LNCaP clone FGC (cell line): ENCODE data around the gene MORC4.

Experiments
- DNase-seq: peaks from one replicate; pipeline ENCODE4 v3.0.0-alpha.2; 2011; ENCODE audit warnings: low read depth
- H3K4me3 ChIP-seq: 2 replicates; pipeline ENCODE4 v1.5.1; 2011; ENCODE audit warnings: mild to moderate bottlenecking, low read depth, low read length, control low read depth
- CTCF ChIP-seq: IDR thresholded peaks from 2 replicates; pipeline ENCODE4 v1.5.1; 2012; ENCODE audit warnings: mild to moderate bottlenecking; ENCODE audit not compliant: control insufficient read depth, insufficient read depth; ENCODE audit errors: extremely low read depth

MORC4 gene

DNA sequence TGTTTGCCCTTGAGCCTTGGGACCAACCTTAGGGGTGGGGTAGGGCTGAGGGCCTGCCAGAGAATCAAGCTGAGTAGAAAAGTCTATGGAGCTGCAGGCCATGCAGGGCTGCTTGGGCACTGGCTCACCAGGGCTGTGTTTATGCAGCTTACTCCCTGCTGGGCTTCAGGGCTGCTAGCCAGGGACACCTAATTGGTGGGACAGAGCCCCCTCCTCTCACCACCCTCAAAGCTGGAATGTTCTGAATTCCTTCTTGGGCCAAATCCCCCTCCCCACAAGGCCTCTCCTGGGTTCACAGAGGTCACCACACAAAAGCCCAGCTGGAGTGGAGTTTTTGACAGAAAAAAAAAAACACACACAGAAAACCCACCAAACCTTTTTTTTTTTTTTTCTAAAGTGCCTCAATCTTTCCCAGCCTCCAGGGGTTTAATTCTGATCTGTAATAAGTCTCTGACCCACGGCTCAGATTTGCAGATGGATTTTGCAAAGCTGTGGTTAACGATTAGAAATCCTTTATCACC lies 80.0 kb downstream of the MORC4 start, which contains the start of gene CLDN2:
CLDN2 (plus strand) TSS at position 471 of the 521 bp plus-strand sequence. CDS start 7,827 bp downstream, outside the sequence.
- H3K4me3 ChIP-seq: no peak within 1 kb of the TSS
- no peak for DNase-seq

GRCh38 chrX:106917830-106918500 lies 82.0 kb downstream of the MORC4 start:
- no peak for TF ChIP-seq CTCF
- H3K4me3 ChIP-seq: no peak overlapping the region
- no peak for DNase-seq

More for the DNA sequence above, 80.0 kb downstream of the MORC4 start, which contains the start of gene CLDN2:
- no peak for TF ChIP-seq CTCF

DNA sequence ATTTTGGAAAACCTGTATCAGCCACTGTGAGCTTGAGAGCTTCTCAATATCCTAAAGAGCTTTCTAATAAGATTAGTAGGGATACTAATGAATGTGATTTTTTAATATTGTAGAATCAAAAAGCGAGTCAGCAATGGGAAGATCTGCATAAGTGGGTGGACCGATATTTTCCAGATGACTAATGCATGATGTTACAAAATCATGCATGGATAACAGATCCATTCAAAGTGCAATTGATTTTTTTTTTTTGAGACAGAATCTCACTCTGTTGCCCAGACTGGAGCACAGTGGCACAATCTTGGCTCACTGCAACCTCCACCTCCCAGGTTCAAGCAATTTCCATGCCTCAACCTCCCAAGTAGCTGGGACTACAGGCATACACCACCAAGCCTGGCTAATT lies 87.1 kb downstream of the MORC4 start:
- no peak for DNase-seq
- TF ChIP-seq CTCF: no peak
- H3K4me3 ChIP-seq: no peak overlapping the region

DNA sequence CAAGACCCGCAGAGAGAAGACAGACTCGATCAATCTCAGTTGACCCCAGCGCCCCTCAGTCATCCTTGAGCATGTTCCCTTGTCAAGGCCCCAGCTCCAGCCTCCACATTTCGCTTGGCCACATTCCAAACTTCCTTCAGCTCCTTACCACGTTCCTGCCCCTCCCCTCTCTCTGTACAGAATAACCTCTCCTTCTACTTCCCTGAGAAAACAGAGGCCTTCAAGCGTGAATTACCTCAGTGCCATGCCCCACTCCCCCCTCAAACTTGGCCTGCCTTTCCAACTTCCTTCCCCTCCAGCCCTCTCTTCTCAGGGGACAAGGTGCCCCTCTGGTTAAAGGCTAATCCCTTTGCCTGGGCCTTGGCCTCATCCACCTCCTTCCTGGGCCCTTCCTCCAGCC lies 93.7 kb downstream of the MORC4 start:
- no peak for DNase-seq
- no peak for TF ChIP-seq CTCF
- no peak overlapping the region for H3K4me3 ChIP-seq

- TF ChIP-seq CTCF: no peak
- no peak overlapping the region for H3K4me3 ChIP-seq
- no peak for DNase-seq
These were observed 94.8 kb downstream of the MORC4 start for GRCh38 chrX:106905064-106905708.

DNA sequence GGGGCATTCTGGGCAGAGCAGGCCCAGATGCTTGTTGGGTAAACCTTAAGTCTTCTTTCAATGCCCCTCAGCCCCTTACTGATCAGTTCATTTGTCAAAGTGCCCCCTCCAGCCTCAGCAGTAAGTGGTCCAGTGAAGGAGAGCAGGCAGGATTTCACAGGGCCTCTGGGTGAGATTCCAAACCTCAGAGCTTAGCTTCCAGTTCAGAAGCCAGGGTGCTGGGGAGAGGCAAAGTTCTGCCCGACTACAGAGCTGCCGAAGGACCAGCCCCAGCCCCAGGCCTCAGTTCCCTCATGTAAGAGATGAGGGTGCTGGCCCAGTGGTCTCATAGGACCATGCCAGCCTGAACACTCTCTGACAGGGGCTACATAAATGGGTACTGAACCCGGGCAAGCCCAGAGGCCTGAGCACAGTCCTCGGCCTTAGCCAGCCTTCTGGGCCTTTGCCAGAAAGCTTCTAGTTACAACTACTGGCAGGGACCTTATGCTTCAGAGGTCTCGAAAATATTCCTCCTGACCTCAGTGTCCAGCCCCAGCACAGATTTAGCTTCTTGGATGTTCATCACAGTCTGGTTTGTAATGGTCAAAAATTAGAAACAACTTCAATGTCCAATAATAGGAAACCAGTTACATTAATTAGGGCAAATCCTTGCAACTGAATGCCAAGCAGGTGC lies 96.0 kb downstream of the MORC4 start:
- no peak overlapping the region for H3K4me3 ChIP-seq
- DNase-seq: no peak
- TF ChIP-seq CTCF: no peak
